SK-N-MC (cell line): ENCODE results near the gene SMIM12.

Source experiments
- DNase-seq: peaks from one replicate; pipeline ENCODE4 v3.0.0-alpha.2; 2011; ENCODE audit warnings: low read depth, low spot score
- H3K27ac ChIP-seq: fragments of 200-600 bp; sonication (generic); 2 replicates; pipeline ENCODE4 v1.5.1; 2016; ENCODE audit warnings: mixed run types
- H3K36me3 ChIP-seq: fragments of 200-600 bp; sonication (generic); 2 replicates; pipeline ENCODE4 v1.6.1; 2017; ENCODE audit warnings: antibody characterized with exemption, low read length, mixed read lengths; ENCODE audit not compliant: insufficient read depth
- H3K4me3 ChIP-seq: fragments of 200-600 bp; sonication (generic); 2 replicates; pipeline ENCODE4 v1.5.1; 2016
- H3K9ac ChIP-seq: fragments of 200-600 bp; sonication (generic); 2 replicates; pipeline ENCODE4 v1.8.0; 2017; ENCODE audit warnings: mixed run types, mixed read lengths; ENCODE audit not compliant: insufficient read length
- H3K9me3 ChIP-seq: fragments of 200-600 bp; sonication (generic); 2 replicates; pipeline ENCODE4 v1.6.1; 2017; ENCODE audit warnings: low read depth, mild to moderate bottlenecking, antibody characterized with exemption, low read length, moderate library complexity, mixed read lengths
- EZH2 ChIP-seq: fragments of 200-600 bp; sonication (generic); IDR thresholded peaks from one replicate; pipeline ENCODE4 v1.6.1; 2017; ENCODE audit warnings: antibody characterized with exemption
- FOXP2 ChIP-seq: optimal IDR thresholded peaks from 2 replicates; pipeline ENCODE3; 2011; ENCODE audit warnings: mild to moderate bottlenecking, moderate library complexity; ENCODE audit not compliant: insufficient read depth; ENCODE audit errors: extremely low read length, control extremely low read depth
- POLR2AphosphoS5 ChIP-seq: IDR thresholded peaks from 2 replicates; pipeline ENCODE4 v1.6.1; 2012; ENCODE audit warnings: mild to moderate bottlenecking, low read depth, low read length, borderline replicate concordance

The SMIM12 gene

DNA sequence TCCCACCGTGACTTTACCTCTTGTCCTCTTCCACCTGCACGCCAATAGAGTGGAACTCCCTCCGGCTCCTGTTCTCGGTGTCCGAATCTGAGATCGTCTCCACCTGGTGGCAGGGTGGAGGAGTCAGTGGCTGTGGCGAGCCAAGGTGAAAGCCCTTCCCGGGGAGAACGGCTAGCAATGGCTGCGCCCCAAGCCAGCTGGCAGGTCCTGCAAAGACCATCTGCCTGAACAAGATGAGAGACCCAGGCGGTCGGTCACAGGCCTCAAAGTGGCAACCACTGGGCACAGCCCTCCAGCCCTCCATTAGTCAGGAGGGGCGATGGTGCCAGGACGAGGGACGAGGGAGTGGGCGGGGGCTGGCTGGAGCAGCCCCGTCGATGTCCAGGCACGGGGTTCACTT, 25.4 kb upstream of the SMIM12 start:
- DNase-seq, result no peak
- Histone ChIP-seq H3K9me3 (no peaks in the 10 kb centered on the region), H3K4me3 (no peak overlapping the region), H3K36me3 (no peaks in the 10 kb centered on the region), H3K9ac (no peak overlapping the region), H3K27ac (no peak overlapping the region)
- TF ChIP-seq POLR2AphosphoS5 (no peak), FOXP2 (no peak), EZH2 (no peak)

DNA sequence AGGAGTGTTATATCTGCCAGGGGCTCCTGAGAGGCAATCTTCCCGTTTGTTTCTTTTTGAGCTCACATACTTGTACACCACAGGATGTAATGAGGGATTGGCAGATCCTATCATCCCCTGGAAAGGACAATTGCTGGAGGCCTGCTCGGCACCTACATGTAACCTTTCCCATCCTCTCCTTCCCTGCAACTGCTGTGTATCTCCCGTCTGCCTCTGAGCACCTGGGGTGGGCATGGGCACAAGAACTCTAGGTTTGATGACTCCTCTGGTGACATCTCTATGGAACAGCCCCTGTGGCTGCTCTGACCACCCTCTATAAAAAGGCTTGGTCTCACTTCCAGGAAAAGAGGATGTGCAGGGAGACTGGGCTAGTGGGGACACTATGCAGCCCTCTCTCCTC, 25.0 kb upstream of the SMIM12 start:
- Histone ChIP-seq H3K9ac (no peak overlapping the region), H3K36me3 (no peaks in the 10 kb centered on the region), H3K4me3 (no peak overlapping the region), H3K9me3 (no peaks in the 10 kb centered on the region), H3K27ac (no peak overlapping the region)
- TF ChIP-seq FOXP2 (no peak), EZH2 (no peak), POLR2AphosphoS5 (no peak)
- DNase-seq, result no peak

DNA sequence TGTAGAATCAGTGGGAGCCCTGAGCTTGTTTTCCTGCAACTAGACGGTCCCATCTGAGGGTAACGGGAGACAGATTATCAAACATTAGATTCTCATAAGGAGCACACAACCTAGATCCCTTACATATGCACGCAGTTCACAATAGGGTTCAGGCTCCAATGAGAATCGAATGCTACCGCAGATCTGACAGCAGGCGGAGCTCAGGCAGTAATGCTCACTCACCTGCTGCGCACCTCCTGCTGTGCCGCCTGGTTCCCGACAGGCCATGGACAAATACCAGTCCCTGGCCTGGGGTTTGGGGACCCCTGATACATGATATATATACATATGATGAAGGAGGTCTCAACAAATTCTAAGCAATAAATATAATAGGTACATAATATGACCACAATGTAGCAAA, 19.7 kb upstream of the SMIM12 start:
- Histone ChIP-seq H3K9ac (no peak overlapping the region), H3K27ac (no peak overlapping the region), H3K36me3 (no peaks in the 10 kb centered on the region), H3K9me3 (no peaks in the 10 kb centered on the region), H3K4me3 (no peak overlapping the region)
- no peak for TF ChIP-seq EZH2
- no peak for TF ChIP-seq POLR2AphosphoS5
- no peak for TF ChIP-seq FOXP2
- no peak for DNase-seq

DNA sequence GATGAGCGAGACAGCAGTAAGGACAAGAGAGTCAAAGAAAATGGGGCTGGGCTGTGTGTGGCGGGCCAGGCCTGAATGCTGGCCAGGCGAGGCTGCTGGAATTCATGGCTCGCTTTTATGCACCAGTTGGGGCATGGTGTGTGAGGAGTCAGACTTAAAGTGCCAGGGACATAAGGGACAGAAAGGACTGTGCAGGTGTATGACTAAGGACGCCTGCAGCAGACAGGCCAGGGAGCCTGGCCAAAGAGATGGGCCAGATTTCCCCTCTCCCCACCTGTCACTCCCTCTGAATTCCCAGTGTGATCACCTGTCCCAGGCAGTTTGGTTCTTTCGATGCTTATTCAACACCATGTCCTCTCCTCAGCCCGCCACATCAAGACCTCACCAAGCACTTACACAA, 16.9 kb upstream of the SMIM12 start:
- no peak for DNase-seq
- H3K4me3 ChIP-seq, result no peak overlapping the region

DNA sequence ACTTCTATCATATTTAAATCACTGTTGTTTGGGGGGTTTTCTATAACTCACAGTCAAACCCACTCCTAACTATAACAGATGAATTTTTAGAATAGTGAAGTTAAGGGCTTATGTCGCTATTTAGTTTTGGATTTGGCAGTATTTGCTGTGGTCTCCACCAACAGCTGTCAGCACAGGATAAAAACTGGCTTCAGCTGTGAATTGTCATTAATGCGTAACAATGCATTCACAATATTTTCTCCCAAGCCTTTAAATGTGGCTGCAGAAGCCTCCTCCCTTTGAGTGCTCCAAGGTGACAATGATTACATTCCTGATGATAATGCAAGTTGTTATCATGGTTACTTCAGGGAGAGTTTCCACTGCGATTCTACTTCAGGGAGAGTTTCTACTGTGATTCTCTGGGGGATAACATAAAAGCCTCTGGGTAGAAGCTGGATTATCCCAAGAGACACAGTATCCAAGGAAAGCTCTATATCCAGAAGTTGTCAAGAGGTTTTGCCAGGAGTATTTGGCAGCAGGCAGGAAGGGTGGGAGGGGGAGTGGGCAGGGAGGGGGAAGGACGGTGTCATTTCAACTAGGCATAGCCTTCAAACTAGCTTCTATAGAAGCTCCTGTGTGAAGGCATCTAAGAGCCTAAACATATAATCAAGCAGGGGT, 14.9 kb upstream of the SMIM12 start:
- Histone ChIP-seq H3K4me3 (no peak overlapping the region), H3K36me3 (no peaks in the 10 kb centered on the region), H3K27ac (no peak overlapping the region), H3K9ac (no peak overlapping the region), H3K9me3 (no peaks in the 10 kb centered on the region)
- TF ChIP-seq POLR2AphosphoS5, result no peak
- no peak for TF ChIP-seq EZH2
- TF ChIP-seq FOXP2, result no peak
- DNase-seq, result no peak

More for the DNA sequence above, 16.9 kb upstream of the SMIM12 start:
- no peaks in the 10 kb centered on the region for H3K9me3 ChIP-seq
- H3K36me3 ChIP-seq, result no peaks in the 10 kb centered on the region
- TF ChIP-seq POLR2AphosphoS5, result no peak
- no peak for TF ChIP-seq FOXP2
- no peak for TF ChIP-seq EZH2
- no peak overlapping the region for H3K27ac ChIP-seq
- H3K9ac ChIP-seq, result no peak overlapping the region

DNA sequence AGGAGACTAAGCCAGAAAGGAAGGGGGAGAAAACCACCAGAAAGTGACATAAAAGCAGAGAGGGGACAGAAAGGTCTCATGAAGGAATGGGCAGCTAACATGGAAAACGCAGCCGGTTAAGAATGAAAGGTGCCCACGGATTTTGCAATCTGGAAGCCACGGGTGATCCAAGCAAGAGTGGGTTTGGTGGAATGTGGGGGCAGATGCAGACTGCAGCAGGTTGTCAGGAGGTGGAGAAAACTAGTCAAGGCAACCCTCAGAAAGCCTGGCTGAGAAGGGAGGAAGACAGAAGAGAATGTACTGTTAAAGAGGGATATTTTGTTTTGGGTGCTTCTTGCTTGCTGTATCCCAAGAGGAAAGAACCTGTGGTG, 12.6 kb upstream of the SMIM12 start:
- H3K9me3 ChIP-seq, result no peaks in the 10 kb centered on the region
- no peaks in the 10 kb centered on the region for H3K36me3 ChIP-seq
- no peak for DNase-seq
- TF ChIP-seq POLR2AphosphoS5 (no peak), FOXP2 (no peak), EZH2 (no peak)
- H3K4me3 ChIP-seq, result no peak overlapping the region
- no peak overlapping the region for H3K27ac ChIP-seq
- H3K9ac ChIP-seq, result no peak overlapping the region

DNA sequence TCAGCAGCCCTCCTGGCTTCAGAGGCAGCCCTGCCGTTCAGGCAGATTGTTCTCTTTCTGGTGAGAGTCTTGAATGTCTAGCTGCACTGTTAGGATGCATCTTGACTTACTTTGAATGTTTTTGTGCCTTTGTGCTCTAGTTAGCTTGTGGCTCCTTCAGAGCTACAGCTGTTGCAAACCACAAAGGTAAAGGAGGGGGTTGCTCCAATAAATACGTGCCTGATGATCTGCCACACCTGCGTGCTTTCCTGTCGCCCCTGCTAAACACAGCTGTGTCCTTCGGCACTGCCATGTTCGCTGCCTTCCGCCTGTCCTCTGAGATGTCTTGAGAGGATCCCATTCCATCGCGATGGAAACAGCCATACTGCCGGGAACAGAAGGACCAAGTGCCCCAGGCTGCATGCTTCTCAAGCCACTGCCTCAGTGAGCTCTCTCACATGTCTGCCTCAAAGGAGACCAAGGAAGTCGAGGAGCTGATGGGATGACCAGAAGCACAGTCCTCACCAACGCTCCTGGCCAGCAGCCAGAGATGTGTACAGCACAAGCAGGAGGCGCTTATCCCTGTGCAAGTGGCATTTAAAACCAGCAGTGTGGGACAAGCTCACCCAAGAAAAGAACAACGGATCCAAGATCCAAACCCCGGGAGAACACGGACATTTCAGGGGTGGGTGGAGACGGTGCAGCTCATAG, 12.0 kb upstream of the SMIM12 start:
- no peak for TF ChIP-seq POLR2AphosphoS5
- TF ChIP-seq EZH2, result no peak
- no peak for TF ChIP-seq FOXP2
- Histone ChIP-seq H3K36me3 (no peaks in the 10 kb centered on the region), H3K4me3 (no peak overlapping the region), H3K9me3 (no peaks in the 10 kb centered on the region), H3K27ac (no peak overlapping the region), H3K9ac (no peak overlapping the region)
- DNase-seq, result no peak

DNA sequence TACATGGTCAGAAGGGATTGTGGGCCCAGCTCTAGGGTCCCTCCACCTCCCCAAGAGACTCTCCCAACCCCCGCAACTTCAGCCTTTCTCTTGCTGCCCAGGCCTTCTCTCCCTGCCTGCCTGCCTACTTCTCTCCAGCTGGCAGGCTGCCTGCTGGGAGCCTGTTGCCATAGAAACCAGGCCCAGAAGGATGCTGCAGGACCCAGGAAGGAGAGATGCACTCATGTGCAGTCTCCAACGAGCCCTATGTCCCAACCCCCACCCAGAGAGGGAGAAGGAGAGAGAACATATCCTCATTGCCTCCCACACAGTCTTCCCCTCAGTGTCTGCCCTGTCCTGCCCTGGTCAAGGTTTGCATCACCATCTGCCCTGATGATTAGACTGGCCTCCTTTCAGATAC, 10.8 kb upstream of the SMIM12 start:
- TF ChIP-seq POLR2AphosphoS5 (no peak), FOXP2 (no peak), EZH2 (no peak)
- H3K4me3 ChIP-seq, result no peak overlapping the region
- DNase-seq, result no peak
- no peak overlapping the region for H3K27ac ChIP-seq
- H3K9ac ChIP-seq, result no peak overlapping the region
- H3K9me3 ChIP-seq, result no peaks in the 10 kb centered on the region
- H3K36me3 ChIP-seq, result no peaks in the 10 kb centered on the region
